Lower leg skin (tissue), 3 donors: ENCODE results near the gene ZCCHC2.

ENCODE experiments used
- CTCF ChIP-seq, 3 donors: fragments of 450-650 bp; IDR thresholded peaks; one replicate each; pipeline ENCODE4 v1.5.1; 2016; ENCODE audit warnings: antibody characterized with exemption in 3 of 3, mild to moderate bottlenecking in 3 of 3, moderate library complexity in 2 of 3
- POLR2A ChIP-seq, 2 donors: fragments of 450-650 bp; IDR thresholded peaks; one replicate each; pipeline ENCODE4 v1.6.1; 2016 to 2017; ENCODE audit warnings: antibody characterized with exemption in 2 of 2, mild to moderate bottlenecking in 1 of 2, moderate library complexity in 1 of 2

DNA sequence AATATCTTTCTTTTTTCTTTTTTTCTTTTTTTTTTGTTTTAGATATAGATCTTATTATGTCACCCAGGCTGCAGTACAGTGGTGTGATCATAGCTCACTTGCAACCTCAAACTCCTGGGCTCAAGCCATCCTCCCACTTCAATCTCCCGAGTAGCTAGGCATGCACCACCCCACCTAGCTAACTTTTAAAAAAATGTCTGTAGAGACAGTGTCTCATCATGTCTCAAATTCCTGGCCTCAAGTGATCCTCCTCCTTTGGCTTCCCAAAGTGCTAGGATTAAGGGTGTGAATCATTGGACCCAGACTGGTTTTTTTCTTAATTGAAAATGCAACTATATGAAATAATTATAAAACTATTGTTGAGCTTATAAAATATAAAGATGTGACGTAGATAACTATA is 9.8 kb upstream of the ZCCHC2 start:
- TF ChIP-seq CTCF (IDR thresholded peaks at IDR 0.05) (no peak), POLR2A (IDR thresholded peaks at IDR 0.05) (no peak)
